Gastroesophageal sphincter (tissue), 3 donors: ENCODE data around the gene PTGS2.

Experiments
- EP300 ChIP-seq: sonication (generic); formaldehyde crosslinking; IDR thresholded peaks from one replicate; pipeline ENCODE4 v1.6.1; 2017; ENCODE audit warnings: antibody characterized with exemption, mild to moderate bottlenecking
- POLR2A ChIP-seq, 2 donors: fragments of 450-650 bp; IDR thresholded peaks; one replicate each; pipeline ENCODE4 v1.6.1; 2017; ENCODE audit warnings: antibody characterized with exemption in 2 of 2, mild to moderate bottlenecking in 2 of 2, moderate library complexity in 1 of 2
- POLR2AphosphoS5 ChIP-seq: sonication (generic); formaldehyde crosslinking; IDR thresholded peaks from one replicate; pipeline ENCODE4 v1.6.1; 2017; ENCODE audit warnings: antibody characterized with exemption
- TF ChIP-seq, protein P1 (sequence below), 4 experiments: fragments of 200-600 bp in 2 of 4; fragments of 450-650 bp in 2 of 4; sonication (generic) in 1 of 4; IDR thresholded peaks; one replicate each; pipeline ENCODE4 v1.5.1; 2017 to 2019; ENCODE audit warnings: antibody characterized with exemption in 4 of 4, mild to moderate bottlenecking in 2 of 4, moderate library complexity in 2 of 4

DNA sequence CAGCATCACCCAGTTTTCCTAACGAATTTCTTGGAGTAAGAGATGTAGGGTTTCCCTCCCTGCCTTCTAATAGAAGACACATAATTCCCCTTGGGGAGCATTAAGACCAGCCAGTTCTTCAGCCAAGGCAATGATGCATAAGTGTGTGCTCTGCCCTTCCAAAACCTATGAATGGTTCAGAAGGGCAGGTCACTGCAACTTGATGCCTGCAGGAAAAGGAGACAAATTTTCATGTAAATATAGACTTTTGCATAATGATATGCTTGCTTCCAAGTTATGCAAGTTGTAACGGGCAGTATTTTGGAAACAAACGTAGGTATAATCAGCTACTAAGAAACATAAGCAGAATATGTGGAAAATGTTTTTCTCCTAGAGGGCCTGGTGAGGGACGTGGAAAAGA lies 31.6 kb downstream of the PTGS2 start:
- TF ChIP-seq POLR2A (IDR thresholded peaks at IDR 0.05) (no peak), POLR2AphosphoS5 (no peak), EP300 (no peak)
- TF ChIP-seq, protein P1, sequence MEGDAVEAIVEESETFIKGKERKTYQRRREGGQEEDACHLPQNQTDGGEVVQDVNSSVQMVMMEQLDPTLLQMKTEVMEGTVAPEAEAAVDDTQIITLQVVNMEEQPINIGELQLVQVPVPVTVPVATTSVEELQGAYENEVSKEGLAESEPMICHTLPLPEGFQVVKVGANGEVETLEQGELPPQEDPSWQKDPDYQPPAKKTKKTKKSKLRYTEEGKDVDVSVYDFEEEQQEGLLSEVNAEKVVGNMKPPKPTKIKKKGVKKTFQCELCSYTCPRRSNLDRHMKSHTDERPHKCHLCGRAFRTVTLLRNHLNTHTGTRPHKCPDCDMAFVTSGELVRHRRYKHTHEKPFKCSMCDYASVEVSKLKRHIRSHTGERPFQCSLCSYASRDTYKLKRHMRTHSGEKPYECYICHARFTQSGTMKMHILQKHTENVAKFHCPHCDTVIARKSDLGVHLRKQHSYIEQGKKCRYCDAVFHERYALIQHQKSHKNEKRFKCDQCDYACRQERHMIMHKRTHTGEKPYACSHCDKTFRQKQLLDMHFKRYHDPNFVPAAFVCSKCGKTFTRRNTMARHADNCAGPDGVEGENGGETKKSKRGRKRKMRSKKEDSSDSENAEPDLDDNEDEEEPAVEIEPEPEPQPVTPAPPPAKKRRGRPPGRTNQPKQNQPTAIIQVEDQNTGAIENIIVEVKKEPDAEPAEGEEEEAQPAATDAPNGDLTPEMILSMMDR (IDR thresholded peaks at IDR 0.05): no peak
